HFF-Myc (cell line): ENCODE results near the gene NFKBIE.

Experiments used
- DNase-seq: peaks from one replicate; pipeline ENCODE4 v3.0.0-alpha.2; 2011; ENCODE audit warnings: low read depth; ENCODE audit errors: extremely low read depth
- H3K4me3 ChIP-seq: replicated peaks from 2 replicates; pipeline ENCODE4 v1.5.1; 2011; ENCODE audit warnings: low read depth, mild to moderate bottlenecking, control low read depth, low read length
- TF ChIP-seq, protein P1 (sequence below): IDR thresholded peaks from 2 replicates; pipeline ENCODE4 v1.5.1; 2012; ENCODE audit warnings: mild to moderate bottlenecking, low read depth, low read length, control low read depth; ENCODE audit errors: missing control alignments

NFKBIE gene

DNA sequence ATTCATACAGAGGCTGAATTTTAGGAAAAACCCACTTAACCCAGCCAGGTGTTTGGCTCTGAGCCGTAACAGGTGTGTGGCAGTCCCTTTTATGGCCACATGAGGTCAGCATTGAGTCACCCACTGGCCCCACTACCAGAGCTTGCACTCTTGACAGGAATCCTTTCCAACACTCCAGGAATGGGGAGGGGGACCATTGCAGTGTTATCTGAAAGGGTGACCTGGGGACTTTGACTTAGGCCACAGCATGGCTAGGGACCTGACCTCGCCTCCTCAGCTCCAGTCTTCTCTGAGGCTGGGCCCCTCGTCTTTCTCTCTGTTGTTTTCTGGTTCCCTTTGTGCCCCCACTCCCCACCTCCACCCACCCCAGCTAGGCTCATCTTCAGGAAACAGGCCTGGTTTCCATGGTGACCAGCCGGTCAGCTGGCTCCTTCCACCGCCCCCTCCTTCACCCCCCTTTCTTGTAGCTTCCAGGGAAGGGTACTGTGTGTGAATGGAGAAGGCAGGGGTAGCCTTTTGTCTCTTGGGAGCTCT lies 2.8 kb upstream of the NFKBIE start:
- DNase-seq, result no peak
- no peak overlapping the region for H3K4me3 ChIP-seq
- TF ChIP-seq, protein P1, sequence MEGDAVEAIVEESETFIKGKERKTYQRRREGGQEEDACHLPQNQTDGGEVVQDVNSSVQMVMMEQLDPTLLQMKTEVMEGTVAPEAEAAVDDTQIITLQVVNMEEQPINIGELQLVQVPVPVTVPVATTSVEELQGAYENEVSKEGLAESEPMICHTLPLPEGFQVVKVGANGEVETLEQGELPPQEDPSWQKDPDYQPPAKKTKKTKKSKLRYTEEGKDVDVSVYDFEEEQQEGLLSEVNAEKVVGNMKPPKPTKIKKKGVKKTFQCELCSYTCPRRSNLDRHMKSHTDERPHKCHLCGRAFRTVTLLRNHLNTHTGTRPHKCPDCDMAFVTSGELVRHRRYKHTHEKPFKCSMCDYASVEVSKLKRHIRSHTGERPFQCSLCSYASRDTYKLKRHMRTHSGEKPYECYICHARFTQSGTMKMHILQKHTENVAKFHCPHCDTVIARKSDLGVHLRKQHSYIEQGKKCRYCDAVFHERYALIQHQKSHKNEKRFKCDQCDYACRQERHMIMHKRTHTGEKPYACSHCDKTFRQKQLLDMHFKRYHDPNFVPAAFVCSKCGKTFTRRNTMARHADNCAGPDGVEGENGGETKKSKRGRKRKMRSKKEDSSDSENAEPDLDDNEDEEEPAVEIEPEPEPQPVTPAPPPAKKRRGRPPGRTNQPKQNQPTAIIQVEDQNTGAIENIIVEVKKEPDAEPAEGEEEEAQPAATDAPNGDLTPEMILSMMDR, result peak; percentile 97

GRCh38 chr6:44267252-44267651 lies 1.9 kb upstream of the NFKBIE start:
- TF ChIP-seq, protein P1, result no peak
- DNase-seq, result no peak
- no peak overlapping the region for H3K4me3 ChIP-seq

GRCh38 chr6:44266347-44266746 lies 996 bp upstream of the NFKBIE start:
- H3K4me3 ChIP-seq, result no peak overlapping the region
- TF ChIP-seq, protein P1, result no peak
- no peak for DNase-seq

GRCh38 chr6:44265722-44266233 lies 427 bp upstream of the NFKBIE start:
- TF ChIP-seq, protein P1, result no peak
- H3K4me3 ChIP-seq, result peak overlapping the region; percentile 77
- no peak for DNase-seq

GRCh38 chr6:44264154-44265006 lies 971 bp downstream of the NFKBIE start:
- TF ChIP-seq, protein P1, result no peak
- peak overlapping the region; percentile 77 for H3K4me3 ChIP-seq
- DNase-seq, result no peak

GRCh38 chr6:44263354-44264100 lies 1.8 kb downstream of the NFKBIE start:
- TF ChIP-seq, protein P1, result no peak
- no peak for DNase-seq
- H3K4me3 ChIP-seq, result peak overlapping the region; percentile 77
